HepG2 (cell line): ENCODE results near the gene ANXA10. TPM values are rescaled to one million over a fixed set of nuclear protein-coding genes. Genes with fewer than 3 reads are reported as not detected.

Experiments used
- ATAC-seq: fragments of 200-7000 bp; cut with Tn5 transposase; 3 replicates; pipeline ENCODE4 v1.9.1; 2020; ENCODE audit warnings: mild to moderate bottlenecking, moderate library complexity
- BruUV-seq: library from RNA; stranded (reverse); fragments of 400-500 nt; replicated peaks from 2 replicates; lab custom pipeline; 2021; lab: Mats Ljungman, UMichigan
- CTCF ChIA-PET: fragments of 300-600 bp; formaldehyde crosslinking; extraction: SDS; loops from one replicate; lab custom pipeline; 2021; ENCODE audit warnings: low total read pairs, inconsistent platforms, low intra/inter-chr PET ratio; lab: Yijun Ruan, JAX
- POLR2A ChIA-PET: fragments of 350-600 bp; sonication (Branson Sonifier 250); formaldehyde crosslinking; loops from one replicate; lab custom pipeline; 2020; ENCODE audit warnings: antibody characterized with exemption, inconsistent platforms; lab: Yijun Ruan, JAX
- DNase-seq: peaks from one replicate; pipeline ENCODE4 v3.0.0-alpha.2; 2015; ENCODE audit warnings: low spot score
- FAIRE-seq: peaks from 3 replicates; lab custom pipeline; 2011; peaks lifted over from hg19 to GRCh38; lab: Jason Lieb, UNC
- H2AFZ ChIP-seq: one replicate; pipeline ENCODE4 v1.6.1; 2011; ENCODE audit warnings: low read length, inconsistent platforms
- H3K27ac ChIP-seq: fragments of 300-600 bp; 3 replicates; pipeline ENCODE4 v1.8.0; 2011; ENCODE audit warnings: mixed run types, mild to moderate bottlenecking, mixed read lengths, low read length, inconsistent platforms; ENCODE audit not compliant: insufficient read depth; ENCODE audit errors: extremely low read length
- H3K27me3 ChIP-seq, 2 experiments: fragments of 200-600 bp in 1 of 2; 2 replicates in 1 of 2; 3 replicates in 1 of 2; pipeline versions ENCODE4 v1.6.0 to v1.8.0; 2011; ENCODE audit warnings: low read length in 2 of 2, mild to moderate bottlenecking in 2 of 2, moderate library complexity in 2 of 2, inconsistent platforms in 1 of 2; ENCODE audit not compliant: insufficient read depth in 2 of 2, control insufficient read depth in 1 of 2
- H3K36me3 ChIP-seq, 2 experiments: fragments of 200-600 bp in 1 of 2; replicated peaks in 1 of 2; 2 replicates in 1 of 2; 3 replicates in 1 of 2; pipeline versions ENCODE4 v1.5.1 to v1.8.0; 2011; ENCODE audit warnings: low read length in 2 of 2, inconsistent platforms in 1 of 2; ENCODE audit not compliant: insufficient read depth in 2 of 2, control insufficient read depth in 1 of 2
- H3K4me1 ChIP-seq: 2 replicates; pipeline ENCODE4 v1.5.1; 2012; ENCODE audit warnings: low read length, inconsistent platforms; ENCODE audit not compliant: insufficient read depth
- H3K4me2 ChIP-seq: 2 replicates; pipeline ENCODE4 v1.6.0; 2011; ENCODE audit warnings: low read depth, low read length, inconsistent platforms
- H3K4me3 ChIP-seq, 3 experiments: fragments of 200-600 bp in 1 of 3; sonication (generic), shearing (Covaris generic) in 1 of 3; replicated peaks in 1 of 3; 2 replicates each; pipeline ENCODE4 v1.5.1; 2011 to 2016; ENCODE audit warnings: low read length in 3 of 3, inconsistent platforms in 2 of 3, low read depth in 2 of 3, mild to moderate bottlenecking in 2 of 3, control low read depth in 1 of 3, mixed read lengths in 1 of 3; ENCODE audit not compliant: insufficient read depth in 1 of 3
- H3K79me2 ChIP-seq: one replicate; pipeline ENCODE4 v1.6.1; 2011; ENCODE audit warnings: low read length, inconsistent platforms; ENCODE audit not compliant: insufficient read depth
- H3K9ac ChIP-seq: 2 replicates; pipeline ENCODE4 v1.6.0; 2011; ENCODE audit warnings: mild to moderate bottlenecking, low read depth, low read length, inconsistent platforms; ENCODE audit not compliant: insufficient read depth
- H3K9me3 ChIP-seq: 2 replicates; pipeline ENCODE4 v1.5.1; 2012; ENCODE audit warnings: mild to moderate bottlenecking, low read length
- H4K20me1 ChIP-seq: 2 replicates; pipeline ENCODE4 v1.6.0; 2011; ENCODE audit warnings: inconsistent platforms, mild to moderate bottlenecking, low read length, moderate library complexity; ENCODE audit not compliant: insufficient read depth
- FOXA1 ChIP-seq, 2 experiments: fragments of 450-650 bp in 1 of 2; sonication (generic) in 1 of 2; formaldehyde crosslinking in 1 of 2; IDR thresholded peaks; 2 replicates each; pipeline versions ENCODE4 v1.4.0 to v1.6.1; 2016 to 2020; ENCODE audit warnings: missing genetic modification reagents in 1 of 2
- FOXA3 ChIP-seq: IDR thresholded peaks from 2 replicates; pipeline ENCODE4 v1.6.1; 2016; ENCODE audit warnings: missing genetic modification reagents, missing compliant biosample characterization
- HNRNPH1 ChIP-seq: fragments of 200-400 bp; formaldehyde crosslinking; optimal IDR thresholded peaks from 2 replicates; pipeline ENCODE3; 2017; ENCODE audit warnings: mild to moderate bottlenecking, low read depth, low read length
- ZNF768 ChIP-seq: sonication (generic); formaldehyde crosslinking; IDR thresholded peaks from 2 replicates; pipeline ENCODE4 v1.4.0; 2020; ENCODE audit warnings: missing genetic modification reagents
- WGBS: methylation state at CpG from one replicate; pipeline ENCODE4 v1.1.6; 2017; ENCODE audit warnings: low lambda C conversion rate; 5-methylcytosine and 5-hydroxymethylcytosine counted together
- in situ Hi-C: cut with HindIII; loops from 2 replicates; pipeline ENCODE4 v1.10.0; 2017; ENCODE audit warnings: low pct_unique_long_range_greater_than_20kb; ENCODE audit not compliant: extremely low pct_ligation_motif_present
- intact Hi-C: fragments of 100-400 bp; cut with micrococcal nuclease; formaldehyde crosslinking; loops from one replicate; pipeline ENCODE4 v1.10.0; 2022; ENCODE audit not compliant: unreplicated experiment
- polyA plus RNA-seq, 8 experiments: library from polyadenylated mRNA; depleted of rRNA in 3 of 8; stranded (reverse) in 7 of 8; unstranded in 1 of 8; fragments of >200 nt; fragmentation: Illumina TruSeq in 4 of 8; extraction: Trizol in 4 of 8; gene quantifications; 2 replicates each; pipeline versions ENCODE4 v1.2.1 to v1.2.3, GENCODE V29; 2011 to 2016; ENCODE audit warnings: low read depth in 4 of 8, missing spikeins in 1 of 8, mixed read lengths in 1 of 8; ENCODE audit not compliant: insufficient read depth in 1 of 8
- total RNA-seq, 5 experiments: library from RNA; depleted of rRNA; stranded (reverse); fragments of >200 nt; fragmentation: Illumina TruSeq; extraction: Trizol; gene quantifications; 2 replicates each; pipeline ENCODE4 v1.2.3, GENCODE V29; 2016; ENCODE audit warnings: low read depth in 1 of 5
- TF ChIP-seq, protein P1 (sequence below): sonication (generic); formaldehyde crosslinking; IDR thresholded peaks from 2 replicates; pipeline ENCODE4 v1.5.0; 2020; ENCODE audit warnings: missing genetic modification reagents
- TF ChIP-seq, protein P2 (sequence below): sonication (generic); formaldehyde crosslinking; IDR thresholded peaks from 2 replicates; pipeline ENCODE4 v1.8.1; 2023; ENCODE audit warnings: mild to moderate bottlenecking, missing genetic modification reagents

ANXA10 gene
- total and polyA plus RNA-seq, 2 of the 13 experiments (the other 11 are each of a cell fraction or from before 2014, with no cell fraction given): 0.08 TPM; not detected in 1

DNA sequence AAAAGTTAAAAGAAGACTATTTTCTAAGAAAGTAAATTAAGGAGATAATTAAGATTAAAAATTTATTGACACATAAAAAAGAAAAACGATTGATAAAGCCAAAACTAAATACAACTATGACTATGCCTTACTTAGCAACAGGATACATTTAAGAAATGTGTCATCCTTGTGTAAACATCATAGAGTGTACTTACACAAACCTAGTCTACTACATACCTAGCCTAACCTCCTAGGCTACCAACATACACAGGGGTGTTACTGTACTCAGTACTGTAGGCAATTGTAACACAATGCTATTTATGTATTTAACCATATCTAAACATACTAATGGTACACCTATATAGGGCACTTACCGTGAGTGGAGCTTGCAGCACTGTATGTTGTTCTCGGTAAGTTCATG lies 108.3 kb downstream of the ANXA10 start:
- no peak overlapping the region for H3K9ac ChIP-seq
- H3K36me3 ChIP-seq: no peaks in the 10 kb centered on the region
- H3K4me2 ChIP-seq: no peak overlapping the region
- no peak overlapping the region for H3K4me3 ChIP-seq
- in situ Hi-C loops: no loop called here
- no peaks in the 10 kb centered on the region for H3K79me2 ChIP-seq
- ATAC-seq (peak; percentile 36; the same call in 1 of the 3 replicates), DNase-seq (peak; percentile 7), FAIRE-seq (no peak)
- H3K9me3 ChIP-seq: peaks cover 33% of the 10 kb centered on the region
- CTCF ChIA-PET: no interaction called here
- TF ChIP-seq, protein P1, sequence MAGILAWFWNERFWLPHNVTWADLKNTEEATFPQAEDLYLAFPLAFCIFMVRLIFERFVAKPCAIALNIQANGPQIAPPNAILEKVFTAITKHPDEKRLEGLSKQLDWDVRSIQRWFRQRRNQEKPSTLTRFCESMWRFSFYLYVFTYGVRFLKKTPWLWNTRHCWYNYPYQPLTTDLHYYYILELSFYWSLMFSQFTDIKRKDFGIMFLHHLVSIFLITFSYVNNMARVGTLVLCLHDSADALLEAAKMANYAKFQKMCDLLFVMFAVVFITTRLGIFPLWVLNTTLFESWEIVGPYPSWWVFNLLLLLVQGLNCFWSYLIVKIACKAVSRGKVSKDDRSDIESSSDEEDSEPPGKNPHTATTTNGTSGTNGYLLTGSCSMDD (CRISPR knock-in tag): no peak
- TF ChIP-seq FOXA1 (IDR thresholded peaks at IDR 0.05) (no peak), FOXA1 (CRISPR knock-in tag; IDR thresholded peaks at IDR 0.05) (0 out of 2 replicates have a peak, but pooled peaks have one; percentile 50), FOXA3 (CRISPR knock-in tag) (peak; percentile 48; the same call in 1 of the 2 replicates), ZNF768 (CRISPR knock-in tag) (no peak), HNRNPH1 (no peak)
- TF ChIP-seq, protein P2, sequence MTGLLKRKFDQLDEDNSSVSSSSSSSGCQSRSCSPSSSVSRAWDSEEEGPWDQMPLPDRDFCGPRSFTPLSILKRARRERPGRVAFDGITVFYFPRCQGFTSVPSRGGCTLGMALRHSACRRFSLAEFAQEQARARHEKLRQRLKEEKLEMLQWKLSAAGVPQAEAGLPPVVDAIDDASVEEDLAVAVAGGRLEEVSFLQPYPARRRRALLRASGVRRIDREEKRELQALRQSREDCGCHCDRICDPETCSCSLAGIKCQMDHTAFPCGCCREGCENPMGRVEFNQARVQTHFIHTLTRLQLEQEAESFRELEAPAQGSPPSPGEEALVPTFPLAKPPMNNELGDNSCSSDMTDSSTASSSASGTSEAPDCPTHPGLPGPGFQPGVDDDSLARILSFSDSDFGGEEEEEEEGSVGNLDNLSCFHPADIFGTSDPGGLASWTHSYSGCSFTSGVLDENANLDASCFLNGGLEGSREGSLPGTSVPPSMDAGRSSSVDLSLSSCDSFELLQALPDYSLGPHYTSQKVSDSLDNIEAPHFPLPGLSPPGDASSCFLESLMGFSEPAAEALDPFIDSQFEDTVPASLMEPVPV (CRISPR knock-in tag): no peak
- WGBS: 0% methylated on average over 3 of the region's 3 CpGs
- no peak overlapping the region for H3K27ac ChIP-seq
- H3K4me1 ChIP-seq: no peaks in the 10 kb centered on the region
- H4K20me1 ChIP-seq: no peaks in the 10 kb centered on the region
- BruUV-seq: no TSS peak
- H2AFZ ChIP-seq: no peak overlapping the region
- intact Hi-C loops: no loop called here
- no peaks in the 10 kb centered on the region for H3K27me3 ChIP-seq
- POLR2A ChIA-PET: no interaction called here
